Astrocyte of the spinal cord (primary cell): ENCODE results near the gene NFXL1.

ENCODE experiments used
- DNase-seq: peaks from one replicate; pipeline ENCODE4 v3.0.0; 2011; ENCODE audit warnings: low read depth, low spot score
- H3K4me3 ChIP-seq: 2 replicates; pipeline ENCODE4 v1.5.1; 2011; ENCODE audit warnings: low read depth, mild to moderate bottlenecking, low read length, moderate library complexity
- in situ Hi-C: cut with HindIII; loops from 2 replicates; pipeline ENCODE4 v1.10.0; 2017; ENCODE audit warnings: low sequenced_read_pairs
- TF ChIP-seq, protein P1 (sequence below): IDR thresholded peaks from 2 replicates; pipeline ENCODE4 v1.5.1; 2012; ENCODE audit warnings: low read depth, mild to moderate bottlenecking, low read length, inconsistent platforms

NFXL1 gene

DNA sequence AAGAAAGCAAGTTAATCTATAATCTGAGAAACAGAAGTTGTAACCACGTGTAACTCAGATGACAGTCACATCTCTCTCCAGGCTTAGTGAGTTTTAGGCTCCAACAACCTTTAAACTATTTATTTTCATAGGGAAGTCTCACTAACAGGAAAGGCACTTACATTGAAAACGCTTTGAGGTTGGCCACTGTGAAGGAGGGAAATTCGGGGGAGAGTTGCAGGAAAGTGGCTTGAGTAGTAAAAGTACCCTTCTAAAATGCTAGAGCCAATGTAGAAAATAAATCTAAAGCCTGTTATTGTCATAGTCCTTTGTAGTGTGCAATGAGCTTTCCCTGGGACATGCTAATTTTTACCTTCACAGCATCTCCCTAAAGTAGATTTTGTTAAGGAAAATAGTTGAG is 995 bp upstream of the NFXL1 start:
- no peak for DNase-seq
- TF ChIP-seq, protein P1, sequence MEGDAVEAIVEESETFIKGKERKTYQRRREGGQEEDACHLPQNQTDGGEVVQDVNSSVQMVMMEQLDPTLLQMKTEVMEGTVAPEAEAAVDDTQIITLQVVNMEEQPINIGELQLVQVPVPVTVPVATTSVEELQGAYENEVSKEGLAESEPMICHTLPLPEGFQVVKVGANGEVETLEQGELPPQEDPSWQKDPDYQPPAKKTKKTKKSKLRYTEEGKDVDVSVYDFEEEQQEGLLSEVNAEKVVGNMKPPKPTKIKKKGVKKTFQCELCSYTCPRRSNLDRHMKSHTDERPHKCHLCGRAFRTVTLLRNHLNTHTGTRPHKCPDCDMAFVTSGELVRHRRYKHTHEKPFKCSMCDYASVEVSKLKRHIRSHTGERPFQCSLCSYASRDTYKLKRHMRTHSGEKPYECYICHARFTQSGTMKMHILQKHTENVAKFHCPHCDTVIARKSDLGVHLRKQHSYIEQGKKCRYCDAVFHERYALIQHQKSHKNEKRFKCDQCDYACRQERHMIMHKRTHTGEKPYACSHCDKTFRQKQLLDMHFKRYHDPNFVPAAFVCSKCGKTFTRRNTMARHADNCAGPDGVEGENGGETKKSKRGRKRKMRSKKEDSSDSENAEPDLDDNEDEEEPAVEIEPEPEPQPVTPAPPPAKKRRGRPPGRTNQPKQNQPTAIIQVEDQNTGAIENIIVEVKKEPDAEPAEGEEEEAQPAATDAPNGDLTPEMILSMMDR: no peak
- in situ Hi-C loops: no loop called here
- H3K4me3 ChIP-seq: no peak overlapping the region

DNA sequence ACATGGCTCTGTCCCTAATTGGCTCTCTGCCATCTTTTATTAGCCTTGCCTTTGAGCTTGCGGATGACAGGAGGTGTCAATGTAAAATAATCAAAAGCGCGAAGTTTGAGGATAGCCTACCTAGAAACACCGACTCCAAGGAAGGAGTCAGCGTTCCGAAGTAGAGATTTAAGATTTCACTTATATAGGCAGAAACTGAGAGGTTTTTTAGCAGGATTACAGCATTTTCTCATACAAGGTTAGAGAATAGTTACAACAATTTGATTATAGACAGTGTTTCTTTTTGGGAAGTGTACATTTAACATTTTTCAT is 499 bp upstream of the NFXL1 start:
- in situ Hi-C loops: no loop called here
- H3K4me3 ChIP-seq: peak overlapping the region; percentile 73
- no peak for DNase-seq
- TF ChIP-seq, protein P1: no peak

DNA sequence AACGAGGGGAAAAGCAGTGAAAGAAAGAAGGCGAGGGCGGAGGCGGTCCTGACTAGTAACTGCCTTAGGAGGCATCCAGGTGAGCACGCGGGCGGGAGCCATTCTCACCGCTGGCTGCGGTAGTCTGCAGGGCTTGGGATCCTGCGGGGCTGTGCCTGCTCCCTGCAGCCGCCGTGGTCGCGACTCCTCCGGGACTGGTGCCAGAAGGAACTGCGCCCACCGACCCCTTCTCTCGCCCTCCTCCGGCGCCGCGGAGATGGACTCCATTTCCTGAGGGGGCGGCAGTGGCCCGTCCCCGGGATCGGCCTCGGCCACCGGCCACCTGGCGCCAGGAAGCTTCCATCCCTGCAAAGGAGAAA is 543 bp downstream of the NFXL1 start:
- H3K4me3 ChIP-seq: peak overlapping the region; percentile 73
- DNase-seq: peak; percentile 14
- TF ChIP-seq, protein P1: no peak
- in situ Hi-C loops: no loop called here

DNA sequence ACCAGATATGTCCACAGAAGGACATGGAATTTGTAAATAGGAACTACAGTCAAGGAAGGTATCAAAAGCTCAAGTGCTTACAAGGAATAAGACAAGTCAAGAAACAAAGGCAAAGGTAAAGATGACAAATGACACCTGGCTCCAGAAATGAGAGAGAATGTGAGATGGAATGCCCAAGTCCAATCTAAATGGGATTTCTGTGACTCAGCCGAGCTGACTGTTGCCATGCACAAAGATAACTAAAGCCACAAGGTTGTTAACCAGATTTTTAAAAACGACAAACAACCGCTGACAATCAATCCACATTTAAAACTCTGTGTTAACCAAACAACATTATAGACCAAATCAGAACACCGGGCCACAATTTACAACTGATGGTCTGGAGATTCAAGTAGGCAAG is 1.1 kb downstream of the NFXL1 start:
- peak; percentile 30 for DNase-seq
- TF ChIP-seq, protein P1: no peak
- in situ Hi-C loops: no loop called here
- H3K4me3 ChIP-seq: peak overlapping the region; percentile 73

DNA sequence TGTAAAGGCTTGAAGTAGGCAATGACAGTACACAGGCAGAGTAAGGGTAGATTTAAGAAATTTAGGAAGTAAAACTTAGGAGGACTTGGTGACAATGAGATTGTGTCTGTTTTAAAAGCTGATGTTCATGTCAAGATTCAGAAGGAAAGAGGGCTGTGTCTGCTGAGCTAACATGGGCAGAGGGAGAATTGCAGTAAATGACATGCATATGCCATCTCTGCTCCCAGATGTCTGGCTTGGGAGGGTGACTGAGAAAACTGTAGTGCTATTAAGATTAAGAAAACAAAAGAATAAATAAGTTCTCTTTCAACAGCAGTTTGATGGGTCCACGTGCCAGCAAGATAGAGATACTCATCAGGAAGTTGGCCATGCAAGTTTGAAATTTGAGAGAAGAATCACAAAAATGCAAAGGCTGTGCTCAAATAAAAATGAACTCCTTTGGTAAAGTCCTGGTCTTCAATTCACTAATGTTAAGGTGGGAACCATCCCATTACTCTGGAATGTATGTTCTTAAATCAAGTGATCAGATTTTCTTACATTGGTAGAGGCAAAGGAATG is 7.2 kb downstream of the NFXL1 start:
- no peak for DNase-seq
- in situ Hi-C loops: no loop called here
- no peak overlapping the region for H3K4me3 ChIP-seq
- TF ChIP-seq, protein P1: no peak

DNA sequence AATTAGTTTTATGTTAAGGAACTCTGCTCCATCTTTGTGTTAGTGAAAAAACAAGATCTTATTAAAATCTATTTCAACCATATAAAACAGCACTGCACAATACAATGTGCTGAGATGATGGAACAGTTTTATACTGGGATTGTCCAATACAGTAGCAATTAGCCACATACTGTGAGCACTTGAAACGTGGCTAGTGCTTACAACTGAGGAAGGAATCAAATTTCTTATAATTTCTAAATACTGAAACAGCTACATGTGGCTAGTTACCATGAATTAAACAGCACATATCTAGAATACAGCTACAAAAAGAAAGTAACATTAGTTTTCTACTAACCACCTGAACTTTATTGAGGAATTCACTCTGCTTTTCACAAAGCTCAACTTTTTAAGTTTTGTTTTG is 14.7 kb downstream of the NFXL1 start:
- no peak overlapping the region for H3K4me3 ChIP-seq
- no peak for DNase-seq
- in situ Hi-C loops: no loop called here
- TF ChIP-seq, protein P1: no peak

DNA sequence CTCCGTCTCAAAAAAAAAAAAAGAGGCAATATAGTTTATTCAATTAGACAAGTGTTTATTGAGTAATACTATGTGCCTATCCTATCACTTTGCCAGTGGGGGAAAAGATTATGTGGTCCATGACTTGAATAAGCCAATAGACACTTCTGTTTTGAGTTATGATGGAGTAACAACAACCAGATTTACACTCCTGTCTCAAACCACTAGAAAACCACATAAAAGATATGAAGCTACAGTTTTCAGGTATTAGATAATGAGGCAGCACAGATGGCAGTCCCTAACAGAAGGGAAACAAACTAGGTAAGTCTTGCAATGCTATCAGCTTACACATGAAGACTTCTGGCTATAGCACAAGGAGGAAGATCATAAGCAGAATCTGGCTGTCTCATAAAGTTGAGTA is 22.5 kb downstream of the NFXL1 start:
- in situ Hi-C loops: no loop called here
- TF ChIP-seq, protein P1: no peak
- no peak for DNase-seq
- no peak overlapping the region for H3K4me3 ChIP-seq
